T-helper 1 cell treated with Interleukin-12 subunit alpha and Interleukin-12 subunit beta and Interleukin-4 antibody, amounts not matched to agents 30 ng/mL and 1 ng/mL, for 36 hours (primary cell): ENCODE data around the gene RAB14. TPM values are rescaled to one million over a fixed set of nuclear protein-coding genes. Genes with fewer than 3 reads are reported as not detected.
"Not testable (repeated sequence)": the region's sequence is repeated elsewhere in the genome, so short reads cannot be mapped to it uniquely, and the experiment has no call there.

ENCODE experiments used
- intact Hi-C: fragments of 100-400 bp; cut with micrococcal nuclease; formaldehyde crosslinking; loops from one replicate; pipeline ENCODE4 v1.15.1; 2024
- total RNA-seq: library from RNA; stranded (reverse); gene quantifications from 2 replicates; pipeline ENCODE4 v1.2.3, GENCODE V29; 2022

The RAB14 gene
- total RNA-seq, 1 donor from 2014 or later = 60.5 TPM

DNA sequence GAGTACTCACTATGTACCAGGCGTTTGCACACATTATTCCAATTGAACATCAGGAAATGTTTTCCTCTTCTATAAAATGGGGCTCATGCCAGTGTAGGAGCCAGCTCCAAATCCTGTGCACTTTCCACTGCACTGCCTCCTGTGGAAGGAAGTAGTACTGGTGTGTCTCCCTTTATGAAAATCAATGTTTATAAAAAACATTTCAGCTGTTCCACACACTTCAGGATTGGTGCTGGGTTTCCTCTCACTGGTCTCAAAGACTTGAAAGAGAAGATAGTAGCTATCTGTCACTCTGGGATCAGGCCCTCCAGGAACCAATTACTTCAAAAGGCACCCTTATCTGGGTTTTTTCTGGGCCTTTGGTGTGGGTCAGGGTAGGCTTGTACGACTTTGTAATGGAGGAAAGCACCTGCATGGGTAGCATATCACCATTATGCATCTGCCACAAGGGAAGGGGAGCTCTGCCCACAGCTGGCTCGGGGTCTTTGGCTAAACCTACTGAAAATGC lies 32.5 kb downstream of the RAB14 start:
- intact Hi-C loops = loop anchor here (1.0 kb wide), 1 partner anchor 188 kb away; no protein-coding TSS in a partner anchor

DNA sequence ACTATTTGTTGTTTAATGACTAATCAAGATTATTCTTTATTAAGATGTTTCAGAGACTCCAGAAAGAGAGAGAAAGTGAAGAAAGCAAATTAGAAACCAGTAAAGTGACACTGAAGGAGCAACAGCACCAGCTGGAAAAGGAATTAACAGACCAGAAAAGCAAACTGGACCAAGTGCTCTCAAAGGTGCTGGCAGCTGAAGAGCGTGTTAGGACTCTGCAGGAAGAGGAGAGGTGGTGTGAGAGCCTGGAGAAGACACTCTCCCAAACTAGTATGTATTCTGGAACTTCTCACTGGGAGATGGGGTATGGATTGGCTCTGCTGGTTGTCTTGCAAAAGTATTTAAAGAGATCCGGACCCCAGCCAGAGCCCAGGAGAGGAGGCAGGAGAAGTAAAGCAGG lies 33.6 kb downstream of the RAB14 start:
- intact Hi-C loops = no loop called here

DNA sequence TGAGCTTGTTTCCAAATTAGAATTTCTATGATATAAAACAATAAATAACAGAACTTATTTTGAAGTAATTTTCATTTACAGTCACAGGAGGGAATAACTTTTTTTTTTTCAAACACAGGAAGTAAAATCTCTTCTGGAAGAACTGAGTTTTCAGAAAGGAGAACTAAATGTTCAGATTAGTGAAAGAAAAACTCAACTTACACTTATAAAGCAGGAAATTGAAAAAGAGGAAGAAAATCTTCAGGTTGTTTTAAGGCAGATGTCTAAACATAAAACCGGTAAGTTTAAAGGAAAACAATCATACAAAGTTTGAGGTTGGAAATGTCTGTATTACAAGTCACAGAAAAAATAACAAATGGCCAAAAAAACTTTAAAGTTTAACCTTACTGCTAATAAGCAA lies 41.6 kb downstream of the RAB14 start:
- intact Hi-C loops = no loop called here

DNA sequence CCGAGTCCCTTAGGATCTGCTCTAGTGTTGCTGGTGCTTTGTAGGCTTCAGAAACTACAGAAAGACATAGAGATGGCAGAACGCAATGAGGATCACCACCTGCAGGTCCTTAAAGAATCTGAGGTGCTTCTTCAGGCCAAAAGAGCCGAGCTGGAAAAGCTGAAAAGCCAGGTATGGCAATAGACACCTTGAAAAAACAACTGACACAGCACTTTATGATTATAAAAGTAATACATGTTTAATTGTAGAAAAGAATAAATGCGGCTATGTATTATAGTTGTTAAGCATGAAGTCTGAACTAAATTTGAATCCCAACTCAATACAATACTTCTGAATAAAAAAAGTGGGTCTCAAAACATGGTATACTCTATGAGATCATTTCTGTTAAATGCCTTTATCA lies 43.7 kb downstream of the RAB14 start:
- intact Hi-C loops = loop anchor here (2.0 kb wide), 1 partner anchor 43 kb away; the partner anchor contains the start of gene RAB14

DNA sequence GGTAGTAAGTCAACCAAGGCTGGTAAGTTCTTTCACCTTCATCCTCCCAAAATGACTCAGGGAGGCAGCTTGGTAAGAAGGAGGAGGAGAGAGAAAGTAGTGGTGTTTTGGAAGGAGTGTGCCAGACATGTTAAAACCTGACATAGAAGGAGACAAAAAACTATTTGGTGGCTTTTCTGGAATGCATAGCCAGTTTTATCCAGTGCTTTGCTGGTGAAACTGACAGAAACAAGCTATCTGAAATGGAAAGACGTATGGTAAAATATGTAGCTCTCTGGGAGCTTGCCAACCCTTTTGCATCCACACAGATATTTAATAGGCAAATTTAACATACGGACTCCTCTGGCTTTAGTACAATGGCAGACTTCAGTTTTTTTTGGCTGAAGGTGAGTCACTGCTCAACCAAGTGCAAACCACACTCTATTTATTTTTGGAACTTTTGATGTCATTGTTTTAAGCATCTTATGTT lies 45.4 kb downstream of the RAB14 start:
- intact Hi-C loops = loop anchor here (1.0 to 2.0 kb wide), 6 partner anchors 23 to 400 kb away; partner anchors contain the start of genes CNTRL and RAB14

DNA sequence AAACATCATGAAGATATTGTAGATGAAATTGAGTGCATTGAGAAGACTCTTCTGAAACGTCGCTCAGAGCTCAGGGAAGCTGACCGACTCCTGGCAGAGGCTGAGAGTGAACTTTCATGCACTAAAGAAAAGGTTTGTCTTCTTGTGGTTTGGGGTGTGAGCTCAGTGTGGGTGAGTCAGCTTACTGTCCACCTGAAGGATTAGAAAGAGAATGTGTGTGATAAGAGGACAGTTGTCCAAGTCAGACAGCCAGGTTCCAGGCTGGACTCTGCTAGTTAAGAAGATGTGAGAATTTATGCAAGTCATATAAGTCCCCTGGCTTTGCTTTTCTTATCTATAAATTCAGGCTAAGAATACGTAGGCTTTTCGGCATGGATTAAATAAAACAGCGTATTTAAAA lies 46.9 kb downstream of the RAB14 start:
- intact Hi-C loops = no loop called here

DNA sequence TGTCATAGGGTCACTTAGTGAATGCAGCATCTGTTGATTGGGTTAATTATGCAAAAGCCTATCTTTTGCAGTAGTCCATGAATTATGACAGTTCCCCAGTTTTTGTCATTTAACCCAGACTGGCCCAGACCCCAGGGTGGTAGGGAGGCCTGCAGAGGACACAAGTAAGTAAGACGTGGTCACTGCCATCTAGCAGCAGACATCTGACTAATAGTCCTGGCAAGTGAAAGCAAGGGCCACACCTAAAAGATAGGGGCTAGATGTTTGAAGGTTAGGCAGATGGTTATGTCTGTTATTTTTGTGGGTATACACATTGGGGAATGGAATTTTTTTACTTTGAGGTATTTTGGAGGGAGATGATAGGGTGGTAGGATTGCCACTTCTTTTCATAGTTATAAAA lies 48.0 kb downstream of the RAB14 start:
- intact Hi-C loops = no loop called here

DNA sequence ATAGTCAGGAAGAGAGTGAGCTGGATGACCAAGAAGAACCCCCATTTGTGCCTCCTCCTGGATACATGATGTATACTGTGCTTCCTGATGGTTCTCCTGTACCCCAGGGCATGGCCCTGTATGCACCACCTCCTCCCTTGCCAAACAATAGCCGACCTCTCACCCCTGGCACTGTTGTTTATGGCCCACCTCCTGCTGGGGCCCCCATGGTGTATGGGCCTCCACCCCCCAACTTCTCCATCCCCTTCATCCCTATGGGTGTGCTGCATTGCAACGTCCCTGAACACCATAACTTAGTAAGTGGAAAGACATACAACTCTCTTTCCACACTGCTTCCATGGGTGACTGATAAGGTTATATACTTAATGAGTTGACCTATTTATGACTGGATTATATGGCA lies 51.5 kb downstream of the RAB14 start:
- intact Hi-C loops = no loop called here

DNA sequence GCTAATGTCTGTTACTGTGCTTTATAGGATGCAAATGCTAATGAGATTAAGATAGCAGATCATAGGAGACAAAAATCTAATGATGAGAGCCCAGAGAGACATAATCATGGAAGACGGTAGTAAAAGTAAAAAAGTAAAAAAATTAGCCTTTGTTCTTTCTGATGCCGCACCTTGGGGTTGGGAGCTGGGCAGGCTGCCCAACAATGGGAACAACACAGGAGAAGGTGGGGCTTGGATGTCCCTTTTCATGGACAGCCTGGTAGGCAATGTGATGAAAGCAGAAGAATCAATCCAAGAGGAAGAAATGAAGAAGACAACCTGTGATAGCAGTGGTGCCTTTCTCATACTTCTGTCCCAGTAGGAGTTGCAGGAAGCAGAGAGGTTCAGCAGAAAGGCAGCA lies 57.2 kb downstream of the RAB14 start:
- intact Hi-C loops = no loop called here

DNA sequence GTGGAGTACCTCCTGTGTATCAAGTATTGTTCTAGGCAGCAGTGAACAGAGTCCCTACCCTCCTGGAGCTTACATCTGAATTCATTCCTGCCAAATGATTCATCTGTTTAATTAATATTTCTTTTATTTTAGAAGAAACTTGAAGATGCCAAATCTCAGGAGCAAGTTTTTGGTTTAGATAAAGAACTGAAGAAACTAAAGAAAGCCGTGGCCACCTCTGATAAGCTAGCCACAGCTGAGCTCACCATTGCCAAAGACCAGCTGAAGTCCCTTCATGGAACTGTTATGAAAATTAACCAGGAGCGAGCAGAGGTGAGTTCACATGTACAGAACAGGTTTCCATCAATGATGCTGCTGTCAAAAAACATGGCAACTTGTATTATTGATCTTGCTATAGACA lies 57.9 kb downstream of the RAB14 start:
- intact Hi-C loops = no loop called here

DNA sequence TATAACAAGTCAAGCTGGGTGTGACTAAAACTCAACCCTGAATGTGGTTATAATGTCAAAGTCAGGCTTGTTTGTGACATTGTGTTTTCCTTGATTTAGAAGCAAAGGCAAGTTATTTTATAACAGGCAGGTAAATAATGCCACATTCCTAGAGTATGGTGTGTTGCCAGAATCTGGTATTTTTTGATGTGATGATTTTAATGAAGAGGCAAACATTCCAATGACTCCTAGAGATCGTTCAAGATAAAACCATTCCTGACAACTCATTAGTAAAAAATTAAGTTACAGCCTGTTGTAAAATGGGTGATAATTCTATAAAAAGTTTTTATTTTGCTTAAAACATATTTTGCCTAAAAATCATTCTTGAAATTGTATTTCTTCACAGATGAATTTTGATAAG lies 60.0 kb downstream of the RAB14 start:
- intact Hi-C loops = no loop called here

DNA sequence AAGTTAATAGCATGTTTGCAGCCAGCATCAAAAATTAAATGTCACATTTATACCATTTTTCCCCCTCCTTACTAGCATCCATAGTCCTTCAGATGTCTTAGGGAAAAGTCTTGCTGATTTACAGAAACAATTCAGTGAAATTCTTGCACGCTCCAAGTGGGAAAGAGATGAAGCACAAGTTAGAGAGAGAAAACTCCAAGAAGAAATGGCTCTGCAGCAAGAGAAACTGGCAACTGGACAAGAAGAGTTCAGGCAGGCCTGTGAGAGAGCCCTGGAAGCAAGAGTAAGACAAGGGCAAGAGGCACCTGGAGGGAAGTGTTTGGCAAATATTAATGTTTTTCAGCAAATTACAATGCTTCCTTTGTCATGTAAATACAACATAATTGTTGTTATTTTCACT lies 60.4 kb downstream of the RAB14 start:
- intact Hi-C loops = no loop called here

DNA sequence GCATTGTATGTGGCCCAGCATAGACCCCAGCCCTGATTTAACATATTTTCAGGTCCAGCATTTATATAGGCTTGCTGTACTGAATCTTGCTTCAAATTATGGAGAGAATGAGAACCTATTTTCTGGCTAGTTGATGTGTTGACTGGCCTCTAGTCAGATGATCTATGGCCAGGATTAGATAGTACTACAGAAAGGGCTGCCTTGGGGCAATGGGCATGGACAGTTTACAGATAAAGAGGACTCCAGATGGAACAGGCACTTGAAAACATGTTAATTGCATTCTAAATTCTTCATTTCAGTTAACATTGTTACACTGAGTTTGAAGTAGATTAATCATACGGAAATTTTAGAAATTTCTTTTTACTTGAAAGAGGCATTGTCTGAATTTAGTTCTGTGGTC lies 61.5 kb downstream of the RAB14 start:
- intact Hi-C loops = no loop called here

DNA sequence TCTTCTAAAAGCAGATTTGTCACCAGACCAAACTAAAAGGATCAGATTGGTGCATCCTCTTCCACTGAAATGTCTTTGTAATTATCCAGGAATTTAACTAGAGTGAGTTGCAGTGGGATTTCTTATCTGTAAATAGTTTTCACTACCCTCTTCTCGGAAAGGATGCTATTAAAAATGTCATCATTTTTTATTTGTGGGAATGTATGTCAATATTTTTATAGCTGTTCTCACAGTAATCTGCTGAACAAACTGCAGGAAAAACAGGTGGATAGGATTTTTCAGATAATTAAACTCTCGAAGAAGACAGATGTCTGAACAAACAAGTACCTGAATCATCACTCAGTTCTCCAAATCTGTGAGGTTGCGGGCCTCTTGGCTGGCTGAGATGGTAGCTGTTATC lies 62.7 kb downstream of the RAB14 start:
- intact Hi-C loops = no loop called here

DNA sequence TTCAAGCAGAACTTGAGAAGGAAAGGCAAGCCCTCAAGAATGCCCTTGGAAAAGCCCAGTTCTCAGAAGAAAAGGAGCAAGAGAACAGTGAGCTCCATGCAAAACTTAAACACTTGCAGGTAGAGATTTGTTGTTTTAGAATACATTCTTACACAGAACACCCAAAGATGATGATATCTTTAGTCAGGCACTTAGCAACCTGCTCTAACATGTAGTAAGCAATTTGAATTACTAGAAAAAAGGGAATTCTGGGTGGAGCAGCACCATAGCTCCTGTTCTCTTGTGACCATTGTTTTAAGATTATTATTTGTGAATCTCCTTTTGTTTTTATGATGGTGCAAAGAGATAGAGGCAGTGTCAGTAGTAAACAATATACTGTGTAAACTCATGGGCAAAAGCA lies 63.1 kb downstream of the RAB14 start:
- intact Hi-C loops = no loop called here

DNA sequence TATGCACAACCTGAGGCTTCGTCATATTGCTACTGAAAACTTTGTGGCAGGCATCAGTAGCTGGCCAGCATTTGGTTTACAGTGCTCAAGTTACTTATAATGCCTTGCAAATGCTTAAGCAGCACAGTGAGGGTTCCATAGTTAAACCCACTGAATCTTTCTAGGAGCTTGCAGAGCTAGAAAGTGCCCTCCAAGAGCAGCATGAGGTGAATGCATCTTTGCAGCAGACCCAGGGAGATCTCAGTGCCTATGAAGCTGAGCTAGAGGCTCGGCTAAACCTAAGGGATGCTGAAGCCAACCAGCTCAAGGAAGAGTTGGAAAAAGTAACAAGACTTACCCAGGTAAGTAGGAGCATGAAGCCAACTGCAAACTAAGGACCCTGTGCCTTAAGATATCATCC lies 66.0 kb downstream of the RAB14 start:
- intact Hi-C loops = no loop called here

DNA sequence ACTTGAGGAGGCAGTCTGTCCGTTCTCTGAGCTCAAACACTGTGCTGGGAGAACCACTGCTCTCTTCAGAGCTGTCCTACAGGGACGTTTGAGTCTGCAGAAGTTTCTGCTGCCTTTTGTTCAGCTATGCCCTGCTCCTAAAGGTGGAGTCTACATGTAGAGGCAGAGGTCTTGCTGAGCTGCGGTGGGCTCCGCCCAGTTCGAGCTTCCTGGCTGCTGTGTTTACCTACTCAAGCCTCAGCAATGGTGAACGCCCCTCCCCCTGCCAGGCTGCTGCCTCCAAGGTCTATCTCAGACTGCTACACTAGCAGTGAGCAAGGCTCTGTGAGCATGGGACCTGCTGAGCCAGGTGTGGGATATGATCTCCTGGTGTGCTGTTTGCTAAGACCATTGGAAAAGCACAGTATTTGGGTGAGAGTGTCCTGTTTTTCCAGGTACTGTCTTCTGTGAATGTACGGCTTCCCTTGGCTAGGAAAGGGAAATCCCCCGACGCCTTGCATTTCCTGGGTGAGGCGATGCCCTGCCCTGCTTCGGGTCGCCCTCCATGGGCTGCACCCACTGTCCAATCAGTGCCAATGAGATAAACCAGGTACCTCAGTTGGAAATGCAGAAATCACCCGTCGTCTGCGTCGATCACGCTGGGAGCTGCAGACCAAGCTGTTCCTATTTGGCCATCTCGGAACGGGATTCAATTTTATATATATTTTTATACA lies 68.4 kb downstream of the RAB14 start:
- intact Hi-C loops = loop anchor here (1.0 kb wide), 5 partner anchors 12 to 265 kb away; partner anchors contain the start of gene CNTRL

DNA sequence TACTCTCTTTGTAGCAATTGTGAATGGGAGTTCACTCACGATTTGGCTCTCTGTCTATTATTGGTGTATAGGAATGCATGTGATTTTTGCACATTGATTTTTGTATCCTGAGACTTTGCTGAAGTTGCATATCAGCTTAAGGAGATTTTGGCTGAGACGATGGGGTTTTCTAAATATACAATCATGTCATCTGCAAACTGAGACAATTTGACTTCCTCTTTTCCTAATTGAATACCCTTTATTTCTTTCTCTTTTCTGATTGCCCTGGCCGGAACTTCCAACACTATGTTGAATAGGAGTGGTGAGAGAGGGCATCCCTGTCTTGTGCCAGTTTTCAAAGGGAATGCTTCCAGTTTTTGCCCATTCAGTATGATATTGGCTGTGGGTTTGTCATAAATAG lies 72.3 kb downstream of the RAB14 start:
- intact Hi-C loops = not testable (repeated sequence)

Other genes with a start within 250 kb of the RAB14 start
- 0.83 and 1.3 TPM in 2 replicates for gene C5, start 151.6 kb downstream of the RAB14 start, total RNA-seq
- 78.6 and 89.2 TPM in 2 replicates for gene CNTRL, start 126.9 kb downstream of the RAB14 start, total RNA-seq
- gene GSN, start 66.3 kb upstream of the RAB14 start, total RNA-seq = 2.9 and 4.5 TPM in 2 replicates
- gene STOM, start 168.4 kb upstream of the RAB14 start, total RNA-seq = 108 and 109 TPM in 2 replicates